GM12892 (cell line): Measurements from ENCODE around the gene PRM3.

Experiments used
- POLR2A ChIP-seq: IDR thresholded peaks from 2 replicates; pipeline ENCODE4 v1.6.1; 2011; ENCODE audit warnings: low read depth, low read length, control low read depth
- POLR2AphosphoS5 ChIP-seq: IDR thresholded peaks from 2 replicates; pipeline ENCODE4 v1.6.1; 2011; ENCODE audit warnings: low read depth, low read length, control low read depth
- TAF1 ChIP-seq: IDR thresholded peaks from 2 replicates; pipeline ENCODE4 v1.6.1; 2011; ENCODE audit warnings: low read depth, mild to moderate bottlenecking, control low read depth, low read length, borderline replicate concordance

DNA sequence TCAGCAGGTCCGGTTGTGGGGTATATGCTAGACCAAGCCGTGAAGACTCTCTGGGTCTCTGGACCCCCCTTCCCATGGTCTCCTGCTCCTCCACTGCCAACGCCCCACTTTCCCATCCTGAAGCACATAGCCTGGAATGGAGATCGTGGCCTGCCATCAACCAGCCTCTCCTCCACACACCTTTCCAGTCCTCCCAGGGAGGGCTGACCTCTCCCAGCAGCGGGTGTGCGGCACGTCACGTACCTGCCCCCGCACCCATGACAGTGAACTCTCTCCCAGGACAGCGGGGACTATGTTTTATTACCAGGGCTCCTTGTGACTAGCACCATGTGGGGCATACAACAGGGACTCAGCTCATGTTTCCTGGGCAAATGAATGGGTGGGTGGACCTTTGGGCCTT is 1.8 kb downstream of the PRM3 start:
- TF ChIP-seq POLR2A (no peak), TAF1 (no peak), POLR2AphosphoS5 (no peak)
